Central memory CD8-positive, alpha-beta T cell (primary cell): ENCODE data around the gene GABRB2.
"Not testable (repeated sequence)": the region's sequence is repeated elsewhere in the genome, so short reads cannot be mapped to it uniquely, and the experiment has no call there.

Source experiments
- ATAC-seq: fragments of 150-1000 bp; cut with Tn5 transposase; replicated peaks from 2 replicates; pipeline ENCODE4 v1.10.0; 2022; ENCODE audit warnings: mild to moderate bottlenecking, moderate FRiP score, moderate number of reproducible peaks; ENCODE audit not compliant: poor library complexity, severe bottlenecking; ENCODE audit errors: extremely low read depth
- DNase-seq, 2 donors: peaks; one replicate each; pipeline ENCODE4 v3.0.0; 2021; ENCODE audit warnings: low spot score in 2 of 2
- H3K27ac Mint-ChIP-seq: one replicate; pipeline ENCODE4 v1.8.0; 2022; ENCODE audit warnings: low read depth, mild to moderate bottlenecking, moderate library complexity, mixed read lengths
- H3K27me3 Mint-ChIP-seq: one replicate; pipeline ENCODE4 v1.8.0; 2022; ENCODE audit warnings: mixed read lengths
- H3K36me3 Mint-ChIP-seq: one replicate; pipeline ENCODE4 v1.8.0; 2022; ENCODE audit warnings: mild to moderate bottlenecking, moderate library complexity, mixed read lengths; ENCODE audit not compliant: insufficient read depth
- H3K4me1 Mint-ChIP-seq: one replicate; pipeline ENCODE4 v1.8.0; 2022; ENCODE audit warnings: mixed read lengths
- H3K4me3 Mint-ChIP-seq: one replicate; pipeline ENCODE4 v1.8.0; 2022; ENCODE audit warnings: mild to moderate bottlenecking, moderate library complexity, mixed read lengths
- H3K9me3 Mint-ChIP-seq: one replicate; pipeline ENCODE4 v1.8.0; 2022; ENCODE audit warnings: mixed read lengths

The GABRB2 gene

DNA sequence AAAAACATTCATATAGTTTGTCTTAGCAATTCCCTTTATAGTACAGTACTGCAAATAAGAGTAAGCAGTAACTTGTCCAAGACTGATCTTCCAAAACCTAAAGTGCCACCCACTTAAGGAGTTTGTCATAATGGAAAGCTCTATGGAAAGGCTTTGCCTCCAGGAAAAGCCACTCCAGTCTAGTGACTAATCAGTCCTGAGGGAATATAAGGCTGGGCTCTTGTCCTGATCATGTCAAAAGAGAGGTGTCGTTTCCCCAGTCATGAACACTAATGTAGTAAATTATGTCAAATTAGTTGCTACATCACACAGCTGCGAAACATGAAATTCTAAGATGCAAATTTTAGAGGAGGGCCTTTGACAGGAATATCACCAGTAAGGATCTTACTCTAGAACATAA lies 271.6 kb downstream of the GABRB2 start:
- H3K27ac Mint-ChIP-seq, result no peak overlapping the region
- no peaks in the 10 kb centered on the region for H3K27me3 Mint-ChIP-seq
- ATAC-seq, result no peak
- H3K9me3 Mint-ChIP-seq, result peaks cover 11% of the 10 kb centered on the region
- H3K4me3 Mint-ChIP-seq, result no peak overlapping the region
- no peaks in the 10 kb centered on the region for H3K4me1 Mint-ChIP-seq
- H3K36me3 Mint-ChIP-seq, result no peaks in the 10 kb centered on the region
- no peak for DNase-seq

DNA sequence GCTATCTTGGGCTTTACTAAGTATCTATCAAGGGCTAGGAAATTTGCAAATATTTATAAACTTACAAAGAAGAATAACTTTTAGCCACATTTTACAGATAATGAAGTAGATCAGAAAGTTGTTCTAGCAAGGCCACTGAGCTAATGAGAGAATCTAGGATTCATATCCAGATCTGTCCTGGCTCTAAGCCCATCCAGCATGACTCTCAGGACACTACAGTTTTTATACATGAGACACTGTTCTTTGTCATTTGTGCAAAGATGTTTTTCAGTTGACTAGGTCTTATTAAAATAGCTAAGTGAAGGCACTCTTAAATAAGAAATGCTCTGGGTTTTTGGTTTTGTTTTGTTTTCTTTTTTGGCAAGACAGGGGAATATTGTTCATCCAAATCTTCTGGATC lies 273.1 kb downstream of the GABRB2 start:
- Mint-ChIP-seq H3K36me3 (no peaks in the 10 kb centered on the region), H3K4me3 (no peak overlapping the region), H3K9me3 (peaks cover 15% of the 10 kb centered on the region), H3K4me1 (no peaks in the 10 kb centered on the region), H3K27ac (no peak overlapping the region), H3K27me3 (no peaks in the 10 kb centered on the region)
- DNase-seq (no peak), ATAC-seq (no peak)

DNA sequence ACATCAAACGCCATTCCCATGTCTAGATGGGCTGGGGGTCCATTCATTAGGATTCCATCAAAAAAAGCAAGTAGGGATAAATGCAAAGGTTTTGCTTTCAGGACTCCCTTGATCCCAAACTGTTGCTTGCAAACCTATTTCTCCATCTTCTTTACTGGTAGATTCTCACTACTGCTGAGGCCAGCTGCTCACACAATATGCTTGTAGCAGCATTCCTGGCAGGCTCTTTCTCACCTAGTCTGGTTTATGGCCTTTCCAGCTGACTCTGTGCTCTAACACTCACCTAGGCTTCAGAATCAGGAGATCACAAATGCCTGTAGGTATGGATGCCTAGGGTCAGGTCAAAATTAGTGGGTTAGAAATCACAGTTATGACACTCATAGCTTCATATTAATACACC lies 274.7 kb downstream of the GABRB2 start:
- H3K4me1 Mint-ChIP-seq, result no peaks in the 10 kb centered on the region
- H3K9me3 Mint-ChIP-seq, result peaks cover 11% of the 10 kb centered on the region
- ATAC-seq (no peak), DNase-seq (no peak)
- no peak overlapping the region for H3K27ac Mint-ChIP-seq
- H3K4me3 Mint-ChIP-seq, result no peak overlapping the region
- no peaks in the 10 kb centered on the region for H3K36me3 Mint-ChIP-seq
- H3K27me3 Mint-ChIP-seq, result no peaks in the 10 kb centered on the region

DNA sequence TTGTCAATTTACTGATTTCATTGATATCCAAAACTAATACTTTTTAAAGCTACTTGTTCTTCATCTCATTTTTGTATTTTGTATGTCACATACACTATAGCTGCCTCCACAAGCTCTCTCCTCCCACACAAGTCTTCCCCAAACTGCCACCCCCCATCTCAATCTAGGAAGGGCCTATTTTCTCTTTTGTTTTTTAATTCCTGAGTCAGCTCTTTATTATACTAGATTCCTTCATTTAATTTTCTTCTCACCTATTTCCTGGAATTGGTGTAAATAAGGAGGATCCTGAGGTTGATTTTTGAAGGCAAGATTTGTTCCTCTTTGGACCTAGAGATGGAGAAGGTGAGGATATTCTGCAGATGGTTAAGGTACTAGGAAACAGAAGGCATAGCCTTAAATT lies 277.4 kb downstream of the GABRB2 start:
- ATAC-seq, result no peak
- H3K27ac Mint-ChIP-seq, result no peak overlapping the region
- H3K4me3 Mint-ChIP-seq, result no peak overlapping the region
- no peaks in the 10 kb centered on the region for H3K36me3 Mint-ChIP-seq
- no peaks in the 10 kb centered on the region for H3K4me1 Mint-ChIP-seq
- H3K9me3 Mint-ChIP-seq, result peaks cover 11% of the 10 kb centered on the region
- H3K27me3 Mint-ChIP-seq, result no peaks in the 10 kb centered on the region
- no peak for DNase-seq

DNA sequence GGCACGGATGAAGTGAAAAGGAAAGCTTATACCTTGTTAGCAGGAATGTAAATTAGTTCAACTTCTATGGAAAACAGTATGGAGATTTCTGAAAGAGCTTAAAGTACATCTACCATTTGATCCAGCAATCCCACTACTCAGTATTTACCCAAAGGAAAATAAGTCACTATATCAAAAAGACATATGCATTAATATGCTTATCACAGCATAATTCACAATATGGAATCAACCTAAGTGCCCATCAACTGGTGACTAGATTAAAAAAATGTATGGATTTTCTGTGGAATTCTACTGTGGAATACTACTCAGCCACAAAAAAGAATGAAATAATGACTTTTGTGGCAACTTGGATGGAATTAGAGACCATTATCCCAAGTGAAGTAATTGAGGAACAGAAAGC lies 279.6 kb downstream of the GABRB2 start:
- Mint-ChIP-seq H3K27ac (no peak overlapping the region), H3K36me3 (no peaks in the 10 kb centered on the region), H3K4me3 (no peak overlapping the region), H3K9me3 (peaks cover 11% of the 10 kb centered on the region), H3K4me1 (no peaks in the 10 kb centered on the region), H3K27me3 (no peaks in the 10 kb centered on the region)
- ATAC-seq (no peak), DNase-seq (no peak)

DNA sequence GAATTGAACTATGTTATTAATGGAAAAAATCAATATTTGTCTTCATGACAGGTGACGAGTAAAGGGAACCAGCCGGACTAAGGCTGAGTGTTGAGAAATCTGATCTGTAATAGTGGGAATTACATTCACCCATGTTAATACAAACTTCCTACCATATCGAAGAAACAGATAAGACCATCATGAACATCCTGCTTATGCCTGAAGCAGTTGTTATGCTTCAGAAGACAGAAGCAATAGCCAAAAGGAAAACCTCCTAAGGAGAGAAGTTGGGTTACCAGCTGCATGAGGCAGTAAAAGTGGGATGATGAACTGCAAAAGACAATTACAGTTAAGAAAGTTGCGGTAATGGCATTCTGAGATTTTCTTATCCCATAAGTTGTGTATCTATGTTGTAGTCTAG lies 281.5 kb downstream of the GABRB2 start:
- DNase-seq (no peak), ATAC-seq (no peak)
- peaks cover 11% of the 10 kb centered on the region for H3K9me3 Mint-ChIP-seq
- H3K4me3 Mint-ChIP-seq, result no peak overlapping the region
- no peaks in the 10 kb centered on the region for H3K4me1 Mint-ChIP-seq
- no peaks in the 10 kb centered on the region for H3K36me3 Mint-ChIP-seq
- H3K27me3 Mint-ChIP-seq, result no peaks in the 10 kb centered on the region
- no peak overlapping the region for H3K27ac Mint-ChIP-seq

DNA sequence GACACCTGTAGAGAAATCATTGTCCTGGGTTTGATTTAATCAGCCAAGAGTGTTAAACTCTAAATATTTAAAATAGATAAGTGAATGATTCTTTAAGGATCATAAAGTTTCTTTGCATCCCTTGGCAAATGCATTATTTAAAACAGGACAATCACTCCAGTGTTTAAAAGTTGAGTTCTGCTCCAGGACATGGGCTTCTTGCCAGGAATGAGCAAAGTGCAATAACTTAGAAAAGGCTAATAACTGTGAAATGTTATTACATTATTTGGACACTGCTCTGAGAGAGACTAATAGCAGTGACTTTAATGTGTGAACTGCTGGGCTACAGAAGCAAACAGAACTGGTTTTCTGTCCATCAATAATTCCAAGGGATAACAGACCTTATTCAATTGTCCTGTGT lies 283.3 kb downstream of the GABRB2 start:
- ATAC-seq (no peak), DNase-seq (no peak)
- Mint-ChIP-seq H3K27ac (no peak overlapping the region), H3K9me3 (no peaks in the 10 kb centered on the region), H3K4me1 (no peaks in the 10 kb centered on the region), H3K4me3 (no peak overlapping the region), H3K27me3 (no peaks in the 10 kb centered on the region), H3K36me3 (no peaks in the 10 kb centered on the region)

DNA sequence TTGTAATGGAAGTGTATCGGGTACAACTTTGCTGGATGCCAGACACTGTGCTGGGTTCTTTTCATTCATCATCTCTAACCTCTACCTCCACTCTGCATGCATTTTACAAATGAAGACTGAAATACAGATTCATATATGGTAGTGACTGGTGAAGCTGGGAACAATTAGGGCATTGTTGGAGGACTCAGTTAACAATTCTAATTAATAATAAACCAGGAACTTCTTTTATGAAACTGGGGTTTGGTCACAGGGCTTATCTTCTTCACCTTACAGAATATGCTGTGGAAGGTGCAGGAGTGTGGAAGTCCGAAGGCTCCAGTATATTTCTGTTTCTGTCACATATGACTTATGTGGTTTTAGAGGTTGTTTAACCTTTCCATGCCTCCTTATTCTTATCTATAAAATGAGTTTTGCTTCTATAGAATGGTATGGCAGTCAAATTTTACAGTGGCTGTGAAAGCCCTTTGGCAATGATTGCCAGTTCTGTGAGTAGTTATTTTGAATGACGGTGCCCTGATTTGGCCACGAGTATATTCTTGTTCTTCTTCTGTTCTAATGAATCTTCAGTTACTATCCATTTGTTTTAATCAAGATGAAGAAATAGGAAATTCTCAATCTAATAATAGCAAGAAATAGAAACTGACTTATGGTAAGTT lies 284.7 kb downstream of the GABRB2 start:
- no peaks in the 10 kb centered on the region for H3K9me3 Mint-ChIP-seq
- H3K36me3 Mint-ChIP-seq, result no peaks in the 10 kb centered on the region
- DNase-seq (no peak), ATAC-seq (no peak)
- no peak overlapping the region for H3K4me3 Mint-ChIP-seq
- H3K4me1 Mint-ChIP-seq, result no peaks in the 10 kb centered on the region
- no peak overlapping the region for H3K27ac Mint-ChIP-seq
- H3K27me3 Mint-ChIP-seq, result no peaks in the 10 kb centered on the region

DNA sequence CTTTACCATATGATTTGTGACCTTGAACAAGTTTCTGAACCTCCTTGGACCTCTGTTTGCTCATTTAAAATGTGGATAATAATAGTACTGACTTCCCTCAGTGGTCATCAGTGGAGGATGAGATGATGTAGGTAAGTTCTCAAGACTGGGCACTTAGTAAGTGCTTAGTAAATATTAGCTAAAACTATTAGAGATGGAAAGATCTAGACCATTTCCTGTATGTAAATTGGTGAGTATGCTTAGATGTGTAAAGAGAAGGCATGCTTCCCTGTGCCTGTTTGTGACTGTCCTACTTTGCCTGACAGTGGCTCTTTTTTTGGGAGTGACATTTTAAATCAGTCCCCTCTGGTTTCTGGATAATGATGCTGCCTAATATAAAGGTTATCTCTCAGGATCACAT lies 288.1 kb downstream of the GABRB2 start:
- no peaks in the 10 kb centered on the region for H3K36me3 Mint-ChIP-seq
- H3K9me3 Mint-ChIP-seq, result no peaks in the 10 kb centered on the region
- DNase-seq (no peak), ATAC-seq (no peak)
- no peak overlapping the region for H3K27ac Mint-ChIP-seq
- no peak overlapping the region for H3K4me3 Mint-ChIP-seq
- H3K4me1 Mint-ChIP-seq, result no peaks in the 10 kb centered on the region
- no peaks in the 10 kb centered on the region for H3K27me3 Mint-ChIP-seq

DNA sequence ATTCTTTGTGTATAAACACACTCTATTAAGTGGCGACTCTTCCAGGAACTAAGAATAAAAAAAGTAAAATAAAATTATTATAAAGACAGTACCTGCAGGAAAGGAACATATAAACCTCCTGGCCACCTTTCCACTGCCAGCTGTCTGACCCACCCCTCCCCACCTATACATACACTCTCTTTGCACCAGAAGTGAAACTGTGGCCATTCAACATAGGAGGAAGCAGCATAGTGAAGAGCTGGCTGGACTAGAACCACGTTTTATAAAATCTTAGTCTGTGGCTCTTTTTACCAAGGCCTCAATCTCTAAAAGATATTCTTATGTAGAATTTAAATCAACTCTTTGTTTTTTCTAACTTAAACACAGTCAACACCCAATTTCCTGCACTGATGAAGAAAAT lies 289.6 kb downstream of the GABRB2 start:
- DNase-seq (no peak), ATAC-seq (no peak)
- no peaks in the 10 kb centered on the region for H3K4me1 Mint-ChIP-seq
- H3K27ac Mint-ChIP-seq, result no peak overlapping the region
- no peaks in the 10 kb centered on the region for H3K36me3 Mint-ChIP-seq
- no peaks in the 10 kb centered on the region for H3K9me3 Mint-ChIP-seq
- H3K27me3 Mint-ChIP-seq, result no peaks in the 10 kb centered on the region
- H3K4me3 Mint-ChIP-seq, result no peak overlapping the region

DNA sequence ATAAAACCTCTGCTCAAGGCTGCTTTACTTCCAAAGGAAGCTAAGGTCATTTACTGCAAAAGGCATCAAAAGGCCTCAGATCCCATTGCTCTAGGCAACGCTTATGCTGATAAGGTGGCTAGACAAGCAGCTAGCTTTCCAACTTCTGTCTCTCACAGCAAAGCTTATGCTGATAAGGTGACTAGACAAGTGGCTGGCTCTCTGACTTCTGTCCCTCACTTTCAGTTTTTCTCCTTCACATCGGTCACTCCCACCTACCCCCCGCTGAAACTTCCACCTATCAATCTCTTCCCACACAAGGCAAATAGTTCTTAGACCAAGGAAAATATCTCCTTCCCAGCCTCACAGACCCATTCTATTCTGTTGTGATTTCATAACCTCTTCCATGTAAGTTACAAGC lies 293.6 kb downstream of the GABRB2 start:
- H3K27me3 Mint-ChIP-seq, H3K4me3 Mint-ChIP-seq, H3K36me3 Mint-ChIP-seq, H3K27ac Mint-ChIP-seq, H3K9me3 Mint-ChIP-seq, DNase-seq, H3K4me1 Mint-ChIP-seq, ATAC-seq: not testable (repeated sequence)

DNA sequence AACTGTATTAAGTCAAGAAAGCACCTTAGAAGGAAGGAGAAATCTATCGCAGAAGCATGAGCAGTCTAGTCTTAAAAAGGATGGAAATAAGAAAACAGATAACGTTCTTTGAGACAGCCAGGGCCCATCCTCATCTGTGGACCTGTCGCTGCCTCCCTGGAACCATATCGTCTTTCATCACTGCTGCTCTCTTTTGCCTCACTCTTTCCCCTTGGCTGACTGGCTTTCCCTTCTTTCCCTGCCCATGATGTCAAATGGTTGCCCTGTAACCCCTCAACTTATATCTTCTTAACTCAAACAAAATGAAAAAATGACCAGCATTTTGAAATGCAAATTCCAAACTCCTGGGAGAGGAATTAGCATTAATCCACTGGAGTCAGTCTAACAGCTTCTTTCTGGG lies 299.8 kb downstream of the GABRB2 start:
- ATAC-seq (no peak), DNase-seq (no peak)
- Mint-ChIP-seq H3K36me3 (peaks cover 1% of the 10 kb centered on the region), H3K4me1 (no peaks in the 10 kb centered on the region), H3K9me3 (no peaks in the 10 kb centered on the region), H3K4me3 (no peak overlapping the region), H3K27ac (no peak overlapping the region), H3K27me3 (no peaks in the 10 kb centered on the region)

DNA sequence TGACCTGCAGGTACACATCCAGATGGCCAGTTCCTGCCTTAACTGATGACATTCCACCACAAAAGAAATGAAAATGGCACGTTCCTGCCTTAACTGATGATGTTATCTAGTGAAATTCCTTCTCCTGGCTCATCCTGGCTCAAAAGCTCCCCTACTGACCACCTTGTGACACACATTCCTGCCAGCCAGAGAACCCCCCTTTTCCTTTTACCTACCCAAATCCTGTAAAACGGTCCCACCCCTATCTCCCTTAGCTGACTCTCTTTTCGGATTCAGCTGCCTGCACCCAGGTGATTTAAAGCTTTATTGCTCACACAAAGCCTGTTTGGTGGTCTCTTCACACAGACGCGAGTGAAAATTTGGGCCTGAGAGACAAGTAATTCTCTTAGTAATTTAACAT lies 300.7 kb downstream of the GABRB2 start:
- not testable (repeated sequence) for H3K4me3 Mint-ChIP-seq, H3K4me1 Mint-ChIP-seq, DNase-seq, H3K27me3 Mint-ChIP-seq, H3K9me3 Mint-ChIP-seq, H3K27ac Mint-ChIP-seq, H3K36me3 Mint-ChIP-seq, ATAC-seq
